C4-2B (cell line): ENCODE data around the gene MYEF2.

Experiments used
- H3K27ac ChIP-seq: fragments of 450-650 bp; 2 replicates; pipeline ENCODE4 v1.5.1; 2017
- ZFX ChIP-seq: fragments of 450-650 bp; IDR thresholded peaks from 2 replicates; pipeline ENCODE4 v1.6.1; 2017
- TF ChIP-seq, protein P1 (sequence below): fragments of 450-650 bp; conservative IDR thresholded peaks from 2 replicates; pipeline ENCODE4 v1.5.1; 2017; ENCODE audit warnings: mild to moderate bottlenecking

The MYEF2 gene

DNA sequence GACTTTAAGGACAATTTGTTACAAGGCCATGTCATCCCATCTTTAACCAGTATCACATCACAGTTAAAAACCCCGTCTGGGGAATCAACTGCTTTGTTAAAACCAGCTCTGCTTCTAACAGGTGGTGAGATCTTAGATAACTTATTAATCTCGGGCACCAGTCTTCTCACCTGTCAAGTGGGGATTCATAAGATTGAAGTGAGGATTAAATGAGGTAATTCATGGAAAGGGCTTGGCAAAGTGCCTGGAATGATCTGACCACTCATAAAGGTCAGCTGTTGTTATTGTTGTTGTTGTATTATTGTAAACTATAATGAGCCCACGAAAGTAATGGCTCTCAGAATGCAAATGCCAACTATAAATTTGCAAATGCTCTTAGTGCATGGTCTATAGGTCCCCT, 87.4 kb downstream of the MYEF2 start:
- TF ChIP-seq ZFX = no peak
- TF ChIP-seq, protein P1, sequence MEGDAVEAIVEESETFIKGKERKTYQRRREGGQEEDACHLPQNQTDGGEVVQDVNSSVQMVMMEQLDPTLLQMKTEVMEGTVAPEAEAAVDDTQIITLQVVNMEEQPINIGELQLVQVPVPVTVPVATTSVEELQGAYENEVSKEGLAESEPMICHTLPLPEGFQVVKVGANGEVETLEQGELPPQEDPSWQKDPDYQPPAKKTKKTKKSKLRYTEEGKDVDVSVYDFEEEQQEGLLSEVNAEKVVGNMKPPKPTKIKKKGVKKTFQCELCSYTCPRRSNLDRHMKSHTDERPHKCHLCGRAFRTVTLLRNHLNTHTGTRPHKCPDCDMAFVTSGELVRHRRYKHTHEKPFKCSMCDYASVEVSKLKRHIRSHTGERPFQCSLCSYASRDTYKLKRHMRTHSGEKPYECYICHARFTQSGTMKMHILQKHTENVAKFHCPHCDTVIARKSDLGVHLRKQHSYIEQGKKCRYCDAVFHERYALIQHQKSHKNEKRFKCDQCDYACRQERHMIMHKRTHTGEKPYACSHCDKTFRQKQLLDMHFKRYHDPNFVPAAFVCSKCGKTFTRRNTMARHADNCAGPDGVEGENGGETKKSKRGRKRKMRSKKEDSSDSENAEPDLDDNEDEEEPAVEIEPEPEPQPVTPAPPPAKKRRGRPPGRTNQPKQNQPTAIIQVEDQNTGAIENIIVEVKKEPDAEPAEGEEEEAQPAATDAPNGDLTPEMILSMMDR = no peak
- no peak overlapping the region for H3K27ac ChIP-seq

DNA sequence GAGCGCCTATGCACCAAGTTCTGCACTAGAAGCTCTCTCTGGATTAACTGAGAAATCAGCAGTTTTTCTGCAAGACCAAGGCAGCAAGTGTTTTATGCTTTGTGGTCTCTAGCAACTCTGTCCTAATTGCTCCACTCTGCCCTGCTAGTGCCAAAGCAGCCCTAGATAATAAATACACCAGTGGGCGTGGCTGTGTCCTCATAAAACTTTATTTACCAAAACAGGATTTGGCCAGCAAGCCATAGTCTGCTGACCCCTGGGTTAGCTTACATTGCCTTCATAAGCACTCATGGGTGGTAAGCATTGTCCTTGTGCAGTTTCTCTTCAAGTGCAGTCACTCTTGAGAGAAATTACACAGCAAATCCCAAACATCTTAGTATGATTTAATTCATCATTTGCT, 88.0 kb downstream of the MYEF2 start:
- TF ChIP-seq, protein P1 = no peak
- TF ChIP-seq ZFX = no peak
- peak overlapping the region; percentile 27 for H3K27ac ChIP-seq

DNA sequence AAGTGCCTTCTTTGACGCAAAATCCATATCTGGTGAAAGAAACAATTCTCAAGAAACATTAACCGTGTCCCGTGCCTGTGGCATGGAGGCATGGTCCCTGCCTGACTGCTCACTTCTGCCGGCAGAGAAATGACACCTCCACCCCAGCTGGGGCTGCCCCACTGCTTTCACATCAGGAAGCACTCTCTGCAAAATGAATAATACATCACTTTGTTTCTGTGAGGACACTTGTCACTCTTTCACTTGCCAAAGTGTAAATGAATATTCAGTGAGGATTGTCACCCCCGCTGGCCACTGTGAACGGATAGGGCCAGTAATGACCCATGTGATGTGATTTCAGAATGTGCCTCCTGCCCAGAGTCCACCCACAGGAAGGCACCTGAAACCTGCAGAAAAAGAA, 88.4 kb downstream of the MYEF2 start:
- TF ChIP-seq, protein P1 = no peak
- no peak for TF ChIP-seq ZFX
- peak overlapping the region; percentile 27 for H3K27ac ChIP-seq

DNA sequence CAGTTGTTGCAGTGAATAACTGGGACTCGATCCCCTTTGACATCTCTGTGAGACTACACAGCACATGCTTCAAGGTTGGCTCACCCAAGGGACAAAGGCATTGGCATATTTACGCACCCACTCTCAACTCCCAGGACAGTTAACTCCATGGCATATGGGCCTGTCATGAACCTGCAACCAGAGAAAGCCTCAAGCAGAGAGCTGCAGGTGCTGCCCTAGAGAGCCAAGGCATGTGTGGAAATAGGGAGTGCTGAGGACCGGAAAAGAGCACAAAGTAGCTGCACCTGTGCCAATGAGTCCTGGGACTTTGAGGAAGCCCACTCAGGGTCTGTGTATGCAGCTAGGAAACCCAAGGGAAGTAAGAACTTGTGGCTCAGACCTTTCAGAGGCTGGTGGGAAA, 90.3 kb downstream of the MYEF2 start:
- no peak overlapping the region for H3K27ac ChIP-seq
- TF ChIP-seq, protein P1 = no peak
- TF ChIP-seq ZFX = no peak

DNA sequence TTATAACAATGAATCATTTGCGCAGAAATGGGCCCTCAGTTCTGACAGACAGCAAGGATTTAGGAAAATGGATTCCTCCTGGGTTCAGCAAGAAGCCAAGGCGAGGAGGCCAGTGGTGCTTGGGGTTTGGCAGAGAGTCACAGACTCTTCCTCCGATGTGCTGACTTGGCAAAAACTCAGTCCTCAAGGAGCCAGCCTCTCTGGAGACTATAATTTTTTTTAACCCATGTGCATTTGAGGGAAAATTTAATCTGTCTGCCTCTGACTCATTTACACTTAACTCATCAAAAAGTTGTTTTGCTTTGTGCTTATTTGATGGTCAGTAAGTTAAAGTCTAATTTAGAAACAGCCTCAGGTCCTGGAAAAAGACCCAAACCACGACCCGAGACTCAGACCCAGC, 91.5 kb downstream of the MYEF2 start:
- H3K27ac ChIP-seq = no peak overlapping the region
- no peak for TF ChIP-seq ZFX
- TF ChIP-seq, protein P1 = no peak

DNA sequence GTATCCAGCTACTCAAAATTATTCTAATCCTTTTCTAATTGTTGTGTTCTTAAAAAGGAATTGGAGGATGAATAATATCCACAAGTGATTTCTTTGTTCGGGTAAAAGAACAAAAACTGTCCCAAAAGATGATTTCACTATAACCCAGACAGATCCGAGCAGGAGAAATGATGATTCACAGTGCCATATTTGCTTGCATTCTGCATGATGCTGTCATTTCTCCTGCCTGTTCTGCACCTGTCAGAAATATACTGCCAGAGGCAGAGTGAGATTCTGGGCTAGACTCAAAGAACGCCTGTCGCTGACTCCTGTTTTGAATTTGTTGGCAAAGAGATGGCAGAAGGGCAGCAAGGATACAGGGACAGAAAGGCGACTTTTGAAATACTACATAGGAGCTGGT, 92.0 kb downstream of the MYEF2 start:
- TF ChIP-seq, protein P1 = no peak
- H3K27ac ChIP-seq = no peak overlapping the region

DNA sequence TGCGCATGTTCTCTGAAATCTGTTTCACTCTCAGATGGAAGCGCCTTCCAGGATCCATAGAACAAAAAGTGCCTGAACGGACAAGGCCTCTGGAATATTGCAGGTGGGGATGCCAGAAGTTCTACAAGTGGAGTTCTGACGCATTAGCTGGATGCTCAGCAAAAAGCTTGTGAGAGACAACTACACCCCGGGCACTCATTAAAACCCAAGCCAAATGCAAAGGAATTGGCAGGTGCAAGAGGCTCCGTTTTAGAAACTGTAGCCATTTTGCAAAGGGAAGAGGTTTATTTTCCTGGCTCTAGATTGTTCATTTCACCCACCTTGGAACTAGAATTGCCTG, 92.5 kb downstream of the MYEF2 start:
- TF ChIP-seq, protein P1 = no peak
- TF ChIP-seq ZFX = no peak
- H3K27ac ChIP-seq = no peak overlapping the region; the same call in 1 of the 2 replicates
